IMR-90 (cell line): Measurements from ENCODE around the gene OPTC. TPM values are rescaled to one million over a fixed set of nuclear protein-coding genes. Genes with fewer than 3 reads are reported as not detected.

Experiments
- ATAC-seq: fragments of 200-7000 bp; cut with Tn5 transposase; 2 replicates; pipeline ENCODE4 v1.9.1; 2020; ENCODE audit warnings: low read depth, mild to moderate bottlenecking, moderate library complexity
- BruUV-seq: library from RNA; stranded (reverse); fragments of 400-500 nt; replicated peaks from 2 replicates; lab custom pipeline; 2021; lab: Mats Ljungman, UMichigan
- CTCF ChIA-PET: fragments of 300-600 bp; formaldehyde crosslinking; extraction: SDS; loops from one replicate; lab custom pipeline; 2021; ENCODE audit warnings: antibody characterized with exemption; lab: Yijun Ruan, JAX
- POLR2A ChIA-PET: fragments of 300-600 bp; sonication (Branson Sonifier 250); formaldehyde crosslinking; loops from one replicate; lab custom pipeline; 2022; ENCODE audit warnings: antibody characterized with exemption; ENCODE audit not compliant: unreplicated experiment; lab: Charles Lee
- DNase-seq: peaks from one replicate; pipeline ENCODE4 v3.0.0; 2013
- H2AFZ ChIP-seq: replicated peaks from 2 replicates; pipeline ENCODE3; 2013; ENCODE audit warnings: low read length, mild to moderate bottlenecking; ENCODE audit not compliant: poor library complexity
- H2AK5ac ChIP-seq: 2 replicates; pipeline ENCODE4 v1.6.1; 2013; ENCODE audit warnings: low read depth, low read length, inconsistent platforms
- H2AK9ac ChIP-seq: replicated peaks from 2 replicates; pipeline ENCODE3; 2013; ENCODE audit warnings: mild to moderate bottlenecking, low read depth, low read length, moderate library complexity; ENCODE audit not compliant: poor library complexity
- H2BK120ac ChIP-seq: 2 replicates; pipeline ENCODE4 v1.6.1; 2013; ENCODE audit warnings: low read depth, low read length, inconsistent platforms
- H2BK15ac ChIP-seq: 3 replicates; pipeline ENCODE4 v1.6.1; 2013; ENCODE audit warnings: low read depth, low read length, inconsistent platforms
- H2BK20ac ChIP-seq: 2 replicates; pipeline ENCODE4 v1.6.1; 2013; ENCODE audit warnings: low read depth, mild to moderate bottlenecking, inconsistent platforms, low read length, moderate library complexity
- H2BK5ac ChIP-seq: 2 replicates; pipeline ENCODE4 v1.6.1; 2013; ENCODE audit warnings: mild to moderate bottlenecking, low read depth, low read length, inconsistent platforms; ENCODE audit not compliant: poor library complexity, severe bottlenecking
- H3K14ac ChIP-seq: replicated peaks from 2 replicates; pipeline ENCODE4 v1.6.1; 2013; ENCODE audit warnings: low read depth, low read length, inconsistent platforms
- H3K18ac ChIP-seq: 2 replicates; pipeline ENCODE4 v1.6.1; 2013; ENCODE audit warnings: low read depth, low read length, control low read depth
- H3K23ac ChIP-seq: 2 replicates; pipeline ENCODE4 v1.6.1; 2013; ENCODE audit warnings: low read depth, low read length, inconsistent platforms
- H3K27ac ChIP-seq: 2 replicates; pipeline ENCODE4 v1.5.1; 2013; ENCODE audit warnings: mild to moderate bottlenecking, control low read depth, low read length; ENCODE audit not compliant: insufficient read depth
- H3K27me3 ChIP-seq: 2 replicates; pipeline ENCODE4 v1.6.1; 2013; ENCODE audit warnings: low read length; ENCODE audit not compliant: control insufficient read depth, insufficient read depth
- H3K36me3 ChIP-seq: 2 replicates; pipeline ENCODE4 v1.6.1; 2013; ENCODE audit warnings: low read length, mixed read lengths; ENCODE audit not compliant: control insufficient read depth, insufficient read depth
- H3K4ac ChIP-seq: 2 replicates; pipeline ENCODE4 v1.6.1; 2013; ENCODE audit warnings: low read depth, low read length, inconsistent platforms
- H3K4me1 ChIP-seq: 2 replicates; pipeline ENCODE4 v1.6.1; 2013; ENCODE audit warnings: low read length, mixed read lengths; ENCODE audit not compliant: control insufficient read depth, insufficient read depth
- H3K4me2 ChIP-seq: 2 replicates; pipeline ENCODE4 v1.6.1; 2013; ENCODE audit warnings: low read depth, mild to moderate bottlenecking, control low read depth, low read length, moderate library complexity
- H3K4me3 ChIP-seq: 2 replicates; pipeline ENCODE4 v1.5.1; 2013; ENCODE audit warnings: low read depth, mild to moderate bottlenecking, control low read depth, low read length, moderate library complexity; ENCODE audit not compliant: insufficient read depth
- H3K56ac ChIP-seq: 2 replicates; pipeline ENCODE4 v1.6.1; 2013; ENCODE audit warnings: low read length, inconsistent platforms; ENCODE audit not compliant: insufficient read depth; ENCODE audit errors: extremely low read depth
- H3K79me1 ChIP-seq, 2 experiments: 2 replicates each; pipeline ENCODE4 v1.6.1; 2013; ENCODE audit warnings: low read length in 2 of 2, inconsistent platforms in 1 of 2, low read depth in 1 of 2
- H3K9ac ChIP-seq: 2 replicates; pipeline ENCODE4 v1.6.1; 2013; ENCODE audit warnings: low read depth, low read length, control low read depth
- H3K9me1 ChIP-seq: 2 replicates; pipeline ENCODE4 v1.6.1; 2013; ENCODE audit warnings: low read length, inconsistent platforms; ENCODE audit not compliant: insufficient read depth
- H3K9me3 ChIP-seq: 2 replicates; pipeline ENCODE4 v1.6.1; 2013; ENCODE audit warnings: low read length; ENCODE audit not compliant: control insufficient read depth, insufficient read depth
- H4K20me1 ChIP-seq: 2 replicates; pipeline ENCODE4 v1.6.1; 2013; ENCODE audit warnings: low read length, inconsistent platforms; ENCODE audit not compliant: insufficient read depth
- H4K5ac ChIP-seq: 2 replicates; pipeline ENCODE4 v1.6.1; 2013; ENCODE audit warnings: mild to moderate bottlenecking, low read depth, low read length, control low read depth
- H4K8ac ChIP-seq, 2 experiments: 2 replicates each; pipeline ENCODE4 v1.6.1; 2013; ENCODE audit warnings: low read depth in 2 of 2, low read length in 2 of 2, control low read depth in 1 of 2, inconsistent platforms in 1 of 2
- H4K91ac ChIP-seq: 2 replicates; pipeline ENCODE4 v1.6.1; 2013; ENCODE audit warnings: low read depth, low read length, inconsistent platforms; ENCODE audit not compliant: insufficient read depth
- BHLHE40 ChIP-seq: fragments of 150-350 bp; IDR thresholded peaks from 2 replicates; pipeline ENCODE4 v1.6.1; 2016; ENCODE audit warnings: mild to moderate bottlenecking, low read depth, low read length
- MXI1 ChIP-seq: IDR thresholded peaks from 2 replicates; pipeline ENCODE4 v1.6.1; 2012; ENCODE audit warnings: low read depth, mild to moderate bottlenecking, low read length, moderate library complexity, borderline replicate concordance
- RAD21 ChIP-seq: IDR thresholded peaks from 2 replicates; pipeline ENCODE4 v1.6.1; 2012; ENCODE audit warnings: low read length, improper control_type of control experiment
- WGBS, 2 experiments: methylation state at CpG; one replicate each; pipeline versions ENCODE4 v1.1.5 to v1.1.7; 2013; ENCODE audit warnings: missing lambda C conversion rate in 2 of 2; ENCODE audit not compliant: insufficient read length in 1 of 2; ENCODE audit errors: extremely low coverage in 2 of 2; 5-methylcytosine and 5-hydroxymethylcytosine counted together
- dilution Hi-C: fragments of 300-500 bp; cut with HindIII; formaldehyde crosslinking; loops from one replicate; pipeline ENCODE4 v1.14.3; 2018; ENCODE audit warnings: low sequenced_read_pairs; ENCODE audit not compliant: unreplicated experiment
- in situ Hi-C: fragments of 300-500 bp; cut with MboI; formaldehyde crosslinking; loops from 3 replicates; pipeline ENCODE4 v1.14.3; 2019; ENCODE audit warnings: low sequenced_read_pairs, inconsistent platforms, mixed read lengths
- intact Hi-C: fragments of 100-400 bp; cut with micrococcal nuclease; formaldehyde crosslinking; loops from 2 replicates; pipeline ENCODE4 v1.10.0; 2022
- polyA plus RNA-seq, 3 experiments: library from polyadenylated mRNA; depleted of rRNA; stranded (reverse); fragments of >200 nt; gene quantifications; 2 replicates each; pipeline ENCODE4 v1.2.3, GENCODE V29; 2012; ENCODE audit warnings: low replicate concordance in 1 of 3
- total RNA-seq: library from RNA; depleted of rRNA; stranded (reverse); fragments of >200 nt; gene quantifications from 2 replicates; pipeline ENCODE4 v1.2.3, GENCODE V29; 2012

OPTC gene
- total and polyA plus RNA-seq, 2 of the 4 experiments (the other 2 are of a cell fraction) = not detected

DNA sequence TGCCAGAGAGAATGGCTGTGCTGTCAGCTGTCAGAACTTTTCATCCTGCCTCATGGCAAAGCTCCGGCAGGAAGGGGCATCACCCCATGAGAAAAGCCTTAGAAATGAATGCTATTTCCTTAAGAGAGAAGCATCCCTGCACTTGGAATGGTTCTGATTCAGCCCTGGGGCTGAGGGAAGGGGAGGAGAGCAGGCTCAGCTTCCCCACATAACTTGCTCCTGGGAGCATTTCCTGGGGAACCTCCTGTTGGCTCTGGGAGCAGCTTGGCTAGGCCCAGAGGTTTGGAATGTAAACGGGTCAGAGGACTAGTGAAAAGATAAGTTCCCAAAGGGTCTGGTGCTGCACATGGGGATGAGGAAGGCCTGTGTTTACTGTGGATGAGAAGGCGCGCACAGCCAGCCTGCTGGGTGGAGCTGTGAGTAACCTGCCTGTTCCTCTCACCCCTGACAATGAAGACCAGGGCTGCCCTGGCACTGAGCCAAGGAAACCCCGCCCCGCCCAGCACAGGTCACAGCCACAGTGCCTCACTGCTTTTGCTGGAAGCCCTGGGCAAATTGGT is 13.3 kb upstream of the OPTC start:
- in situ Hi-C loops = no loop called here

More for the DNA sequence above, 13.3 kb upstream of the OPTC start:
- no peaks in the 10 kb centered on the region; a peak in 1 of 4 replicates for H3K79me1 ChIP-seq
- H2BK20ac ChIP-seq = peak overlapping the region; percentile 93
- H2AFZ ChIP-seq = peak overlapping the region; percentile 26
- TF ChIP-seq RAD21 (no peak), BHLHE40 (peak; percentile 38; the same call in 1 of the 2 replicates), MXI1 (peak; percentile 56; the same call in 1 of the 2 replicates)
- H3K56ac ChIP-seq = peak overlapping the region; percentile 44
- H3K14ac ChIP-seq = peak overlapping the region; percentile 50; the same call in 1 of the 2 replicates
- H2BK5ac ChIP-seq = peak overlapping the region; percentile 68
- H3K4me2 ChIP-seq = peak overlapping the region; percentile 58
- peak overlapping the region; percentile 85 for H3K4ac ChIP-seq
- peak overlapping the region; percentile 82 for H3K27ac ChIP-seq
- peak overlapping the region; percentile 59 for H2AK9ac ChIP-seq
- peak overlapping the region; percentile 10; the same call in 1 of the 2 replicates for H3K9ac ChIP-seq
- peak overlapping the region; percentile 62 for H4K91ac ChIP-seq
- no peaks in the 10 kb centered on the region for H3K36me3 ChIP-seq
- peaks cover 5% of the 10 kb centered on the region; the same call in 1 of the 2 replicates for H3K27me3 ChIP-seq
- dilution Hi-C loops = no loop called here
- H3K9me3 ChIP-seq = no peaks in the 10 kb centered on the region
- CTCF ChIA-PET = interaction anchor here (0.5 to 1.2 kb wide), 3 partner anchors 131 to 140 kb away, joined by 3 read pairs; no protein-coding TSS in a partner anchor
- no peaks in the 10 kb centered on the region for H4K20me1 ChIP-seq
- POLR2A ChIA-PET = no interaction called here
- peaks cover 12% of the 10 kb centered on the region for H3K9me1 ChIP-seq
- BruUV-seq = no TSS peak
- H4K5ac ChIP-seq = peak overlapping the region; percentile 6; the same call in 1 of the 2 replicates
- H4K8ac ChIP-seq = peak overlapping the region in 1 of 2 experiments; percentile 73; a peak in 2 of 4 replicates
- WGBS, 2 experiments = no CpG with 5 or more reads among the region's 6 CpGs
- intact Hi-C loops = loop anchor here (10.0 kb wide), 1 partner anchor 446 kb away; no protein-coding TSS in a partner anchor
- H2BK15ac ChIP-seq = peak overlapping the region; percentile 53; the same call in 2 of the 3 replicates
- ATAC-seq (peak; percentile 92), DNase-seq (peak; percentile 97)
- H3K23ac ChIP-seq = peak overlapping the region; percentile 66; the same call in 1 of the 2 replicates
- peak overlapping the region; percentile 51 for H3K18ac ChIP-seq
- peaks cover 21% of the 10 kb centered on the region for H3K4me1 ChIP-seq
- H2BK120ac ChIP-seq = peak overlapping the region; percentile 84
- peak overlapping the region; percentile 62 for H2AK5ac ChIP-seq
- H3K4me3 ChIP-seq = no peak overlapping the region
